Kidney glomerular epithelial cell (primary cell): ENCODE results near the gene PDE12.
A peak's percentile ranks its signal among the peaks of the same experiment; 100 is the strongest.
"Not testable (repeated sequence)": the region's sequence is repeated elsewhere in the genome, so short reads cannot be mapped to it uniquely, and the experiment has no call there.

Source experiments
- DNase-seq: peaks from one replicate; lab custom pipeline; 2025; lab: John Stamatoyannopoulos, UW

Gene PDE12

GRCh38 chr3:57583544-57583943 lies 27.5 kb downstream of the PDE12 start:
- DNase-seq, result no peak

GRCh38 chr3:57586778-57587177 lies 30.7 kb downstream of the PDE12 start:
- no peak for DNase-seq

- DNase-seq, result no peak
These were observed 31.8 kb downstream of the PDE12 start for GRCh38 chr3:57587905-57588304.

- no peak for DNase-seq
These were observed 36.2 kb downstream of the PDE12 start for GRCh38 chr3:57592306-57592705.

- no peak for DNase-seq
These were observed 38.1 kb downstream of the PDE12 start for GRCh38 chr3:57594144-57594543.

- no peak for DNase-seq
These were observed 38.5 kb downstream of the PDE12 start for GRCh38 chr3:57594576-57594975.

- peak; percentile 88 for DNase-seq
These were observed 40.5 kb downstream of the PDE12 start for GRCh38 chr3:57596495-57597126.

GRCh38 chr3:57597127-57597923 lies 41.3 kb downstream of the PDE12 start, which contains the start of gene ARF4:
Gene ARF4, minus strand, starts transcription at chr3:57597344. Its CDS starts 204 bp downstream, at chr3:57597140.
- DNase-seq, result peak; percentile 98

- DNase-seq, result no peak
These were observed 42.8 kb downstream of the PDE12 start for GRCh38 chr3:57598765-57599360.

GRCh38 chr3:57600195-57600594 lies 44.1 kb downstream of the PDE12 start:
- DNase-seq, result no peak

GRCh38 chr3:57604971-57605370 lies 48.9 kb downstream of the PDE12 start:
- no peak for DNase-seq

- DNase-seq, result no peak
These were observed 49.6 kb downstream of the PDE12 start for GRCh38 chr3:57605683-57606082.

- not testable (repeated sequence) for DNase-seq
These were observed 55.8 kb downstream of the PDE12 start for GRCh38 chr3:57611870-57612269.

GRCh38 chr3:57616233-57616632 lies 60.2 kb downstream of the PDE12 start:
- no peak for DNase-seq
